T-cell (primary cell): Measurements from ENCODE around the gene SPOCD1. TPM values are rescaled to one million over a fixed set of nuclear protein-coding genes. Genes with fewer than 3 reads are reported as not detected.

Experiments
- ATAC-seq, 4 experiments: fragments of 200-7000 bp in 3 of 4; fragments of 150-1000 bp in 1 of 4; cut with Tn5 transposase; replicated peaks in 1 of 4; 1 replicate in 3 of 4; 2 replicates in 1 of 4; pipeline ENCODE4 v1.10.0; 2021; ENCODE audit warnings: moderate library complexity in 3 of 4, mild to moderate bottlenecking in 2 of 4, moderate number of reproducible peaks in 1 of 4
- CTCF ChIA-PET, 2 donors: fragments of 300-600 bp; sonication (Branson Sonifier 250); formaldehyde crosslinking; loops; one replicate each; lab custom pipeline; 2022; ENCODE audit warnings: antibody characterized with exemption in 2 of 2; lab: Charles Lee
- POLR2A ChIA-PET, 2 donors: fragments of 300-600 bp; sonication (Branson Sonifier 250); formaldehyde crosslinking; loops; one replicate each; lab custom pipeline; 2022; ENCODE audit warnings: antibody characterized with exemption in 2 of 2; lab: Charles Lee
- DNase-seq, 35 experiments: peaks; one replicate each; pipeline versions ENCODE4 v3.0.0 to v3.0.0-alpha.2; 2013 to 2023
- H3K27ac ChIP-seq: one replicate; pipeline ENCODE4 v1.5.1; 2013; ENCODE audit warnings: low read length
- H3K27me3 ChIP-seq, 2 experiments: replicated peaks in 1 of 2; 1 replicate in 1 of 2; 2 replicates in 1 of 2; pipeline versions ENCODE4 v1.6.1 to v1.7.0; 2013; ENCODE audit warnings: low read length in 1 of 2, mixed read lengths in 1 of 2; ENCODE audit not compliant: control insufficient read depth in 2 of 2, insufficient read depth in 2 of 2; ENCODE audit errors: extremely low read depth in 1 of 2
- H3K36me3 ChIP-seq, 2 donors: 1 replicate in 1 of 2; 2 replicates in 1 of 2; pipeline versions ENCODE4 v1.6.1 to v1.7.0; 2013; ENCODE audit warnings: low read length in 1 of 2; ENCODE audit not compliant: control insufficient read depth in 2 of 2, insufficient read depth in 1 of 2; ENCODE audit errors: extremely low read depth in 1 of 2
- H3K4me1 ChIP-seq, 2 experiments: 1 replicate in 1 of 2; 2 replicates in 1 of 2; pipeline versions ENCODE4 v1.6.1 to v1.7.0; 2013; ENCODE audit warnings: low read length in 2 of 2, mixed read lengths in 1 of 2; ENCODE audit not compliant: insufficient read depth in 2 of 2, control insufficient read depth in 1 of 2; ENCODE audit errors: extremely low read depth in 1 of 2
- H3K4me3 ChIP-seq, 2 donors: 1 replicate in 1 of 2; 2 replicates in 1 of 2; pipeline versions ENCODE4 v1.5.1 to v1.7.0; 2013; ENCODE audit warnings: mild to moderate bottlenecking in 2 of 2, low read length in 1 of 2, moderate library complexity in 1 of 2; ENCODE audit not compliant: control insufficient read depth in 1 of 2; ENCODE audit errors: extremely low read depth in 1 of 2
- H3K9me3 ChIP-seq: 2 replicates; pipeline ENCODE4 v1.7.0; 2013
- H3K27ac Mint-ChIP-seq, 2 donors: one replicate each; pipeline ENCODE4 v1.8.0; 2020 to 2021; ENCODE audit warnings: mild to moderate bottlenecking in 2 of 2, mixed read lengths in 2 of 2
- H3K27me3 Mint-ChIP-seq, 2 donors: one replicate each; pipeline ENCODE4 v1.8.0; 2021 to 2022; ENCODE audit warnings: mixed read lengths in 2 of 2
- H3K36me3 Mint-ChIP-seq: one replicate; pipeline ENCODE4 v1.8.0; 2021; ENCODE audit warnings: mixed read lengths
- H3K4me1 Mint-ChIP-seq, 3 donors: one replicate each; pipeline ENCODE4 v1.8.0; 2020 to 2022; ENCODE audit warnings: mixed read lengths in 3 of 3, mild to moderate bottlenecking in 1 of 3
- H3K4me3 Mint-ChIP-seq, 3 donors: one replicate each; pipeline ENCODE4 v1.8.0; 2020 to 2022; ENCODE audit warnings: mild to moderate bottlenecking in 3 of 3, mixed read lengths in 3 of 3, moderate library complexity in 3 of 3
- H3K9me3 Mint-ChIP-seq, 3 donors: one replicate each; pipeline ENCODE4 v1.8.0; 2020 to 2022; ENCODE audit warnings: mixed read lengths in 3 of 3
- WGBS: methylation state at CpG from one replicate; pipeline ENCODE4 v1.1.5; 2013; ENCODE audit warnings: missing lambda C conversion rate; ENCODE audit not compliant: insufficient coverage; 5-methylcytosine and 5-hydroxymethylcytosine counted together
- total RNA-seq, 35 experiments: library from RNA in 6 of 35; stranded (reverse) in 6 of 35; fragments of 120-200 nt in 1 of 35; gene quantifications; one replicate each; pipeline versions ENCODE4 v1.2.1 to v1.2.4 and lab custom pipeline; 2013 to 2026

SPOCD1 gene
- total RNA-seq, 5 donors from 2014 or later (not counting 1 experiment from before 2014, with no cell fraction given), result not detected

- H3K4me1 ChIP-seq, result peaks cover 3 to 6% of the 10 kb centered on the region in 2 experiments
- ATAC-seq (no peak), DNase-seq (no peak)
- H3K27ac ChIP-seq, result no peak overlapping the region
- H3K4me3 ChIP-seq, result no peak overlapping the region
- H3K9me3 ChIP-seq, result no peaks in the 10 kb centered on the region
- Mint-ChIP-seq H3K9me3 (no peaks in the 10 kb centered on the region), H3K4me3 (no peak overlapping the region), H3K36me3 (no peaks in the 10 kb centered on the region), H3K27ac (no peak overlapping the region), H3K27me3 (no peaks in the 10 kb centered on the region), H3K4me1 (peaks cover 0 to 4% (median 0%) of the 10 kb centered on the region in 3 donors)
- ChIA-PET CTCF (interaction anchor here (0.6 kb wide), 2 partner anchors 107 to 718 kb away, joined by 3 to 9 read pairs; no protein-coding TSS in a partner anchor), POLR2A (no interaction called here)
- no peaks in the 10 kb centered on the region for H3K36me3 ChIP-seq
- H3K27me3 ChIP-seq, result peaks cover 0 to 6% of the 10 kb centered on the region in 2 experiments
- WGBS, result 100% methylated on average over 1 of the region's 6 CpGs
These were observed 42.0 kb upstream of the SPOCD1 start for GRCh38 chr1:31857863-31858262.

- H3K27ac Mint-ChIP-seq, result no peak overlapping the region
- peaks cover 3 to 6% of the 10 kb centered on the region in 2 experiments for H3K4me1 ChIP-seq
- H3K4me3 ChIP-seq, result no peak overlapping the region
- ATAC-seq, result no peak
- H3K27me3 Mint-ChIP-seq, result no peaks in the 10 kb centered on the region
- no peak overlapping the region for H3K4me3 Mint-ChIP-seq
- peaks cover 0 to 6% of the 10 kb centered on the region in 2 experiments for H3K27me3 ChIP-seq
- ChIA-PET CTCF (no interaction called here), POLR2A (no interaction called here)
- WGBS, result 88% methylated on average over 5 of the region's 6 CpGs
- DNase-seq, result no peak
- H3K27ac ChIP-seq, result no peak overlapping the region
- no peaks in the 10 kb centered on the region for H3K9me3 Mint-ChIP-seq
- no peaks in the 10 kb centered on the region for H3K36me3 Mint-ChIP-seq
- H3K9me3 ChIP-seq, result no peaks in the 10 kb centered on the region
- H3K4me1 Mint-ChIP-seq, result peaks cover 0 to 4% (median 0%) of the 10 kb centered on the region in 3 donors
- no peaks in the 10 kb centered on the region for H3K36me3 ChIP-seq
These were observed 40.3 kb upstream of the SPOCD1 start for GRCh38 chr1:31856140-31856539.

GRCh38 chr1:31855038-31855845, 39.4 kb upstream of the SPOCD1 start:
- ATAC-seq, result no peak
- no peak for DNase-seq
- H3K9me3 ChIP-seq, result no peaks in the 10 kb centered on the region
- peaks cover 4 to 6% of the 10 kb centered on the region in 2 experiments for H3K4me1 ChIP-seq
- peaks cover 0 to 6% of the 10 kb centered on the region in 2 experiments for H3K27me3 ChIP-seq
- H3K27ac ChIP-seq, result no peak overlapping the region
- peaks cover 0 to 6% (median 4%) of the 10 kb centered on the region in 3 donors for H3K4me1 Mint-ChIP-seq
- no peaks in the 10 kb centered on the region for H3K27me3 Mint-ChIP-seq
- no peaks in the 10 kb centered on the region for H3K36me3 Mint-ChIP-seq
- 85% methylated on average over 10 of the region's 12 CpGs for WGBS
- ChIA-PET CTCF (no interaction called here), POLR2A (no interaction called here)
- no peak overlapping the region for H3K4me3 Mint-ChIP-seq
- no peaks in the 10 kb centered on the region for H3K36me3 ChIP-seq
- H3K9me3 Mint-ChIP-seq, result no peaks in the 10 kb centered on the region
- H3K4me3 ChIP-seq, result no peak overlapping the region
- H3K27ac Mint-ChIP-seq, result no peak overlapping the region

- Histone ChIP-seq H3K4me3 (no peak overlapping the region), H3K4me1 (peaks cover 38% of the 10 kb centered on the region in 2 experiments), H3K36me3 (no peaks in the 10 kb centered on the region), H3K27ac (peak overlapping the region; percentile 73), H3K27me3 (peaks cover 0 to 6% of the 10 kb centered on the region in 2 experiments), H3K9me3 (no peaks in the 10 kb centered on the region)
- H3K36me3 Mint-ChIP-seq, result no peaks in the 10 kb centered on the region
- ChIA-PET CTCF (interaction anchor here in 1 of 2 donors (1.2 kb wide), 1 partner anchor 33 kb away, joined by 4 read pairs; no protein-coding TSS in a partner anchor), POLR2A (no interaction called here)
- no peaks in the 10 kb centered on the region for H3K9me3 Mint-ChIP-seq
- WGBS, result 100% methylated on average over 2 of the region's 5 CpGs
- peak overlapping the region in 1 of 3 donors; percentile 60 for H3K4me3 Mint-ChIP-seq
- no peaks in the 10 kb centered on the region for H3K27me3 Mint-ChIP-seq
- H3K27ac Mint-ChIP-seq, result peak overlapping the region; percentile 90 to 94
- H3K4me1 Mint-ChIP-seq, result peaks cover 55 to 60% (median 56%) of the 10 kb centered on the region in 3 donors
- DNase-seq (no peak), ATAC-seq (no peak)
These were observed 33.8 kb upstream of the SPOCD1 start for GRCh38 chr1:31849653-31850052.

DNA sequence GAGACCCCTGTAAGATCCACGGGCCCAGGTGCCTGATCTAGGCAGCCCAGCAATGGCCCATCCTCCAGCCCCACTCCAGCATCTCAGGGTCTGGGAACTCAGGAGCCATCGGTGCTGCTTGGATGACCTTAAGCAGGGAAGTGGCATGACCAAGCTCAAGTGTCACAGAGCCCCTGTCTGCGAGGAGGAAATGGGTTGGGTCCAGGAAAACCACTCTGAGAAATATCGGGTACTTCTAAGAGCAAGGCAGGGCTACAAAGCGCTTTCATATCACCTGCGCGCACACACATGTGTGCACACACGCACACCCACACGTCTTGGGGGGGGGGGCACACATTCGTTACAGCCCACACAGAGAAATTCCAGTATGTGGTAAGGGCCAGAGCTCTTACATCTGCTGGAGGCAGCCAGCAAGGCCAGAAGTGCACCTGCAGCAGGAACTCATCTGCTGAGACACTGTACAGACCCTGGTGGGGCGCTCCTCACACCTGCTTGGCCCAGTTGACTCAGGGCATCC, 32.6 kb upstream of the SPOCD1 start:
- POLR2A ChIA-PET, result no interaction called here

DNA sequence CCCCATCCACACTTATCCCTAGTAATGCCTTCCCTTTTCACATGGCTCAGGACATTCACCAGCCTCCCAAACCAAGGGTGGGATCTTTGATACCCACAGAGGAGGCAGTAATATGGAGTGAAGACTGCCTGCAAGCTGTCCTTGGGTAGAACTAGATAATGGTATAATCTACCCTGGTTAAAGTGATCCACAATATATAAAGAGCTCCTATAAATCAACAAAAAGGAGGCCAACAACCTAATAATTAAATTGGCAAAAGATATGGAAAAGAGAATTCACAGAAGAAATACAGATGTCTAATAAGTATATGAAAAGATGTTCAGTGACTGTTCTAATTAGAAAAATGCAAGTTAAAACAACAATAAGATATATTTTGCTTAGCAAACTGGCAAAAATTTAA, 30.7 kb upstream of the SPOCD1 start:
- Histone ChIP-seq H3K36me3 (no peaks in the 10 kb centered on the region), H3K4me3 (no peak overlapping the region), H3K27me3 (no peaks in the 10 kb centered on the region), H3K4me1 (peaks cover 42 to 49% of the 10 kb centered on the region in 2 experiments), H3K27ac (peak overlapping the region; percentile 55), H3K9me3 (no peaks in the 10 kb centered on the region)
- ChIA-PET CTCF (interaction anchor here in 1 of 2 donors (0.5 kb wide), 1 partner anchor 120 kb away, joined by 4 read pairs; no protein-coding TSS in a partner anchor), POLR2A (no interaction called here)
- Mint-ChIP-seq H3K27ac (peak overlapping the region; percentile 90 to 94), H3K9me3 (no peaks in the 10 kb centered on the region), H3K4me1 (peaks cover 65 to 71% (median 70%) of the 10 kb centered on the region in 3 donors), H3K36me3 (no peaks in the 10 kb centered on the region), H3K4me3 (peak overlapping the region in 1 of 3 donors; percentile 60), H3K27me3 (no peaks in the 10 kb centered on the region)
- no peak for ATAC-seq
- DNase-seq, result no peak

More for the DNA sequence above, 32.6 kb upstream of the SPOCD1 start:
- ATAC-seq (peak; percentile 87 to 90 (median 90)), DNase-seq (peak; percentile 19 to 70 (median 49))
- no peaks in the 10 kb centered on the region for H3K9me3 ChIP-seq
- peak overlapping the region; percentile 8 to 52 for H3K4me3 ChIP-seq
- no peaks in the 10 kb centered on the region for H3K36me3 ChIP-seq
- WGBS, result 14% methylated on average over 2 of the region's 11 CpGs
- CTCF ChIA-PET, result interaction anchor here (0.6 to 1.2 kb wide), 4 partner anchors 32 to 259 kb away, joined by 4 to 5 read pairs (median 4); no protein-coding TSS in a partner anchor
- Mint-ChIP-seq H3K4me3 (peak overlapping the region; percentile 56 to 60 (median 60)), H3K27me3 (no peaks in the 10 kb centered on the region), H3K27ac (peak overlapping the region; percentile 90 to 94), H3K4me1 (peaks cover 60 to 65% (median 61%) of the 10 kb centered on the region in 3 donors), H3K36me3 (no peaks in the 10 kb centered on the region), H3K9me3 (no peaks in the 10 kb centered on the region)
- H3K27ac ChIP-seq, result peak overlapping the region; percentile 73
- H3K4me1 ChIP-seq, result peaks cover 38 to 41% of the 10 kb centered on the region in 2 experiments
- H3K27me3 ChIP-seq, result no peaks in the 10 kb centered on the region
